Measurements from ENCODE around the gene PRSS38.

Gene PRSS38

DNA sequence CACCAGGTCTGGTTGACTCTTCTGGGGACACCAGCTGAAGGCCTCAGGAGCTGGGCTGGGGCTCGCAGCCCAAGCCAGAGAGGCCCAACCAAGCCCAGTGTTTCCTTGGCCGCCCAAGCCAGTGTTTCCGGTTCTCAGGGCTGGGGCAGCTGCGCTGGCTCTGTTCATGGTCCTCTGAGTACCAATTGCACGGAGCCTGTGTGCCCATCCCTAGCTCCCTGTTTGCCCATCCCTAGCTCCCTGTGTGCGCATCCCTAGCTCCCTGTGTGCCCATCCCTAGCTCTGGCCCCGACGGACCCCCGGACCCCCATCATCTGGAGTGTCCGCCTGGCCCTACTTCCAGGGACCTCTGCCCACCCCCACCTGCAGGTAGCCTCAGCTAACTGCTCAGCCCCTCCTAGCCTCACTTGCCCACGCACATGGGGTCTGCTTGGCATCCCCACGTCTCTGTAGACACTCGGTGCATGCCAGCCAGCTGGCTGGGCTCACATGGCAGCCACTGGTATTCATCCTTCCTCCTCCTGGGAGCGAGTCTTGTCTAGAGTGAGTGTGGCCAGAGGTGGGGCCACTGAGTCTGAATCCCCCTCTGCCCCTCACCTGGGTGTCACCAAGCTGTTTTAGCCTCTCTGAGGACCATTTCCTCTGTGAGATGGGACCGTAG is 68.3 kb downstream of the PRSS38 start:
- H2BK120ac ChIP-seq (ENCODE audit: low read depth, low read length), result no peak overlapping the region
- H3K9me3 ChIP-seq (replicated peaks in 1 of 2; ENCODE audit: control insufficient read depth in 2 of 2, insufficient read depth in 1 of 2, low read depth in 1 of 2, low read length in 2 of 2), result peaks cover 0 to 2% of the 10 kb centered on the region in 2 donors
- no peak overlapping the region for H3K4me3 ChIP-seq (ENCODE audit: low read length in 2 of 2)
- no peak overlapping the region for H3K4ac ChIP-seq (ENCODE audit: low read length)
- H3K18ac ChIP-seq (ENCODE audit: low read length), result peak overlapping the region; percentile 76
- H3K4me2 ChIP-seq (ENCODE audit: insufficient read depth, low read length, poor library complexity, severe bottlenecking), result no peak overlapping the region
- H3K79me1 ChIP-seq (ENCODE audit: low read depth, low read length), result no peaks in the 10 kb centered on the region
- H3K27me3 ChIP-seq (ENCODE audit: control insufficient read depth in 3 of 3, insufficient read depth in 3 of 3, low read depth in 1 of 3, low read length in 3 of 3), result no peaks in the 10 kb centered on the region
- no peak overlapping the region for H3K9ac ChIP-seq (ENCODE audit: low read depth, low read length, poor library complexity)
- no peak overlapping the region for H2BK12ac ChIP-seq (ENCODE audit: low read length)
- no peak overlapping the region for H4K8ac ChIP-seq (ENCODE audit: low read depth, low read length)
- H4K91ac ChIP-seq (ENCODE audit: low read depth, low read length, poor library complexity), result no peak overlapping the region
- H2AFZ ChIP-seq (ENCODE audit: low read length), result no peak overlapping the region
- DNase-seq (ENCODE audit: low spot score), result no peak
- peak overlapping the region; percentile 38 for H2BK15ac ChIP-seq (ENCODE audit: low read length)
- no peaks in the 10 kb centered on the region for H3K36me3 ChIP-seq (replicated peaks in 1 of 2; ENCODE audit: control insufficient read depth in 2 of 2, insufficient read depth in 2 of 2, low read length in 2 of 2)
- H3K27ac ChIP-seq (replicated peaks; ENCODE audit: low read length), result no peak overlapping the region
- no peak overlapping the region for H3K14ac ChIP-seq (ENCODE audit: low read length)
- H3K23ac ChIP-seq (ENCODE audit: low read depth, low read length, poor library complexity), result no peak overlapping the region
- no CpG with 5 or more reads among the region's 15 CpGs for WGBS, 2 donors (ENCODE audit: extremely low coverage in 2 of 2, insufficient read length in 2 of 2, insufficient replicate concordance in 1 of 2)
- H2AK5ac ChIP-seq (ENCODE audit: low read depth, low read length), result peak overlapping the region; percentile 98
- peaks cover 13 to 22% of the 10 kb centered on the region in 2 donors for H3K4me1 ChIP-seq (ENCODE audit: control insufficient read depth in 2 of 2, insufficient read depth in 1 of 2, low read depth in 1 of 2, low read length in 2 of 2)
- peak overlapping the region; percentile 43 for H2BK5ac ChIP-seq (ENCODE audit: low read length)

- H2BK12ac ChIP-seq (ENCODE audit: low read length), result peak overlapping the region; percentile 50
- H2AK5ac ChIP-seq (ENCODE audit: low read depth, low read length), result peak overlapping the region; percentile 98
- H3K23ac ChIP-seq (ENCODE audit: low read depth, low read length, poor library complexity), result peak overlapping the region; percentile 23
- no peaks in the 10 kb centered on the region for H3K79me1 ChIP-seq (ENCODE audit: low read depth, low read length)
- no peak overlapping the region for H3K4me3 ChIP-seq (ENCODE audit: low read length in 2 of 2)
- no peak overlapping the region for H3K4me2 ChIP-seq (ENCODE audit: insufficient read depth, low read length, poor library complexity, severe bottlenecking)
- no peaks in the 10 kb centered on the region for H3K27me3 ChIP-seq (ENCODE audit: control insufficient read depth in 3 of 3, insufficient read depth in 3 of 3, low read depth in 1 of 3, low read length in 3 of 3)
- no peak overlapping the region for H3K14ac ChIP-seq (ENCODE audit: low read length)
- H3K4ac ChIP-seq (ENCODE audit: low read length), result no peak overlapping the region
- no peaks in the 10 kb centered on the region for H3K36me3 ChIP-seq (replicated peaks in 1 of 2; ENCODE audit: control insufficient read depth in 2 of 2, insufficient read depth in 2 of 2, low read length in 2 of 2)
- H2BK15ac ChIP-seq (ENCODE audit: low read length), result no peak overlapping the region
- peaks cover 13 to 26% of the 10 kb centered on the region in 2 donors for H3K4me1 ChIP-seq (ENCODE audit: control insufficient read depth in 2 of 2, insufficient read depth in 1 of 2, low read depth in 1 of 2, low read length in 2 of 2)
- WGBS, 2 donors (ENCODE audit: extremely low coverage in 2 of 2, insufficient read length in 2 of 2, insufficient replicate concordance in 1 of 2), result no CpG with 5 or more reads among the region's 15 CpGs
- H2AFZ ChIP-seq (ENCODE audit: low read length), result no peak overlapping the region
- H3K9ac ChIP-seq (ENCODE audit: low read depth, low read length, poor library complexity), result no peak overlapping the region
- peaks cover 0 to 2% of the 10 kb centered on the region in 2 donors for H3K9me3 ChIP-seq (replicated peaks in 1 of 2; ENCODE audit: control insufficient read depth in 2 of 2, insufficient read depth in 1 of 2, low read depth in 1 of 2, low read length in 2 of 2)
- no peak overlapping the region for H4K8ac ChIP-seq (ENCODE audit: low read depth, low read length)
- H3K18ac ChIP-seq (ENCODE audit: low read length), result peak overlapping the region; percentile 65
- H2BK5ac ChIP-seq (ENCODE audit: low read length), result peak overlapping the region; percentile 43
- peak overlapping the region; percentile 69 for H4K91ac ChIP-seq (ENCODE audit: low read depth, low read length, poor library complexity)
- no peak overlapping the region for H2BK120ac ChIP-seq (ENCODE audit: low read depth, low read length)
- no peak overlapping the region for H3K27ac ChIP-seq (replicated peaks; ENCODE audit: low read length)
- no peak for DNase-seq (ENCODE audit: low spot score)
Measured at GRCh38 chr1:227884370-227885134, 69.1 kb downstream of the PRSS38 start.

GRCh38 chr1:227885135-227885647 is 69.7 kb downstream of the PRSS38 start:
- Histone ChIP-seq H3K79me1 (ENCODE audit: low read depth, low read length) (no peaks in the 10 kb centered on the region), H3K4ac (ENCODE audit: low read length) (peak overlapping the region; percentile 89), H2AK5ac (ENCODE audit: low read depth, low read length) (peak overlapping the region; percentile 98), H3K9ac (ENCODE audit: low read depth, low read length, poor library complexity) (no peak overlapping the region), H3K4me3 (ENCODE audit: low read length in 2 of 2) (no peak overlapping the region), H4K91ac (ENCODE audit: low read depth, low read length, poor library complexity) (peak overlapping the region; percentile 70), H3K4me1 (ENCODE audit: control insufficient read depth in 2 of 2, insufficient read depth in 1 of 2, low read depth in 1 of 2, low read length in 2 of 2) (peaks cover 13 to 27% of the 10 kb centered on the region in 2 donors), H2BK120ac (ENCODE audit: low read depth, low read length) (peak overlapping the region; percentile 49), H2AFZ (ENCODE audit: low read length) (peak overlapping the region; percentile 89), H2BK12ac (ENCODE audit: low read length) (peak overlapping the region; percentile 87), H2BK5ac (ENCODE audit: low read length) (peak overlapping the region; percentile 62), H3K9me3 (replicated peaks in 1 of 2; ENCODE audit: control insufficient read depth in 2 of 2, insufficient read depth in 1 of 2, low read depth in 1 of 2, low read length in 2 of 2) (peaks cover 0 to 2% of the 10 kb centered on the region in 2 donors), H3K14ac (ENCODE audit: low read length) (peak overlapping the region; percentile 71), H3K18ac (ENCODE audit: low read length) (no peak overlapping the region), H3K36me3 (replicated peaks in 1 of 2; ENCODE audit: control insufficient read depth in 2 of 2, insufficient read depth in 2 of 2, low read length in 2 of 2) (no peaks in the 10 kb centered on the region), H2BK15ac (ENCODE audit: low read length) (peak overlapping the region; percentile 90), H3K4me2 (ENCODE audit: insufficient read depth, low read length, poor library complexity, severe bottlenecking) (no peak overlapping the region), H3K27me3 (ENCODE audit: control insufficient read depth in 3 of 3, insufficient read depth in 3 of 3, low read depth in 1 of 3, low read length in 3 of 3) (no peaks in the 10 kb centered on the region), H4K8ac (ENCODE audit: low read depth, low read length) (peak overlapping the region; percentile 89), H3K23ac (ENCODE audit: low read depth, low read length, poor library complexity) (peak overlapping the region; percentile 44), H3K27ac (replicated peaks; ENCODE audit: low read length) (no peak overlapping the region)
- no CpG with 5 or more reads among the region's 8 CpGs for WGBS, 2 donors (ENCODE audit: extremely low coverage in 2 of 2, insufficient read length in 2 of 2, insufficient replicate concordance in 1 of 2)
- DNase-seq (ENCODE audit: low spot score), result no peak

Data from neuronal stem cell (in vitro differentiated cells).